ENCODE measurements around the gene WDR31.

The WDR31 gene

GRCh38 chr9:113293285-113293878 lies 46.7 kb downstream of the WDR31 start:
- no peak for DNase-seq

GRCh38 chr9:113290052-113290607 lies 49.9 kb downstream of the WDR31 start:
- DNase-seq: no peak

GRCh38 chr9:113289091-113289490 lies 51.0 kb downstream of the WDR31 start:
- DNase-seq: no peak

- DNase-seq: no peak
These were observed 58.7 kb downstream of the WDR31 start for GRCh38 chr9:113281356-113281755.

GRCh38 chr9:113278840-113279239 lies 61.2 kb downstream of the WDR31 start:
- DNase-seq: no peak

GRCh38 chr9:113275157-113276131 lies 64.6 kb downstream of the WDR31 start, which contains the start of the genes CDC26 and PRPF4:
Gene CDC26 (minus strand): TSS chr9:113275572. CDS start chr9:113272507, 3,065 bp downstream.
Gene PRPF4 (plus strand): TSS chr9:113275658. CDS start chr9:113275744, 86 bp downstream.
- peak; percentile 96 for DNase-seq

GRCh38 chr9:113274474-113275156 lies 65.5 kb downstream of the WDR31 start:
- no peak for DNase-seq

- DNase-seq: no peak
These were observed 70.2 kb downstream of the WDR31 start for GRCh38 chr9:113269871-113270270.

GRCh38 chr9:113269355-113269754 lies 70.7 kb downstream of the WDR31 start:
- DNase-seq: no peak

GRCh38 chr9:113267911-113268566 lies 72.0 kb downstream of the WDR31 start:
- DNase-seq: no peak

- DNase-seq: no peak
These were observed 73.9 kb downstream of the WDR31 start for GRCh38 chr9:113266174-113266573.

Data from activated CD8-positive, alpha-beta memory T cell treated with anti-CD3 and anti-CD28 coated beads, Interleukin-2, amount 50 U/mL, for 4 hours (primary cell).